T-helper 17 cell (primary cell): Measurements from ENCODE around the gene PREX1. TPM values are rescaled to one million over a fixed set of nuclear protein-coding genes. Genes with fewer than 3 reads are reported as not detected.
"Not testable (repeated sequence)": the region's sequence is repeated elsewhere in the genome, so short reads cannot be mapped to it uniquely, and the experiment has no call there.

Source experiments
- ATAC-seq: fragments of 150-1000 bp; cut with Tn5 transposase; 2 replicates; pipeline ENCODE4 v1.10.0; 2021; ENCODE audit warnings: mild to moderate bottlenecking, moderate library complexity
- DNase-seq, 3 donors: peaks; one replicate each; pipeline versions ENCODE4 v3.0.0 to v3.0.0-alpha.2; 2020 to 2021
- H3K9me3 ChIP-seq: one replicate; pipeline ENCODE4 v1.7.0; 2013; ENCODE audit warnings: low read length, mild to moderate bottlenecking; ENCODE audit not compliant: control insufficient read depth, poor library complexity, severe bottlenecking
- H3K27ac Mint-ChIP-seq: one replicate; pipeline ENCODE4 v1.8.0; 2022; ENCODE audit warnings: mild to moderate bottlenecking, moderate library complexity, mixed read lengths
- H3K27me3 Mint-ChIP-seq: one replicate; pipeline ENCODE4 v1.8.0; 2022; ENCODE audit warnings: mixed read lengths
- H3K36me3 Mint-ChIP-seq: one replicate; pipeline ENCODE4 v1.8.0; 2022; ENCODE audit warnings: low read depth, mixed read lengths
- H3K4me1 Mint-ChIP-seq: one replicate; pipeline ENCODE4 v1.8.0; 2022; ENCODE audit warnings: mild to moderate bottlenecking, mixed read lengths
- H3K4me3 Mint-ChIP-seq: one replicate; pipeline ENCODE4 v1.8.0; 2022; ENCODE audit warnings: mild to moderate bottlenecking, moderate library complexity, mixed read lengths
- total RNA-seq, 4 donors: library from RNA in 2 of 4; stranded (reverse) in 2 of 4; gene quantifications; one replicate each; pipeline ENCODE4 v1.2.3 and lab custom pipeline; 2022 to 2026

Gene PREX1
- total RNA-seq, 2 donors from 2014 or later: 188 to 200 TPM

DNA sequence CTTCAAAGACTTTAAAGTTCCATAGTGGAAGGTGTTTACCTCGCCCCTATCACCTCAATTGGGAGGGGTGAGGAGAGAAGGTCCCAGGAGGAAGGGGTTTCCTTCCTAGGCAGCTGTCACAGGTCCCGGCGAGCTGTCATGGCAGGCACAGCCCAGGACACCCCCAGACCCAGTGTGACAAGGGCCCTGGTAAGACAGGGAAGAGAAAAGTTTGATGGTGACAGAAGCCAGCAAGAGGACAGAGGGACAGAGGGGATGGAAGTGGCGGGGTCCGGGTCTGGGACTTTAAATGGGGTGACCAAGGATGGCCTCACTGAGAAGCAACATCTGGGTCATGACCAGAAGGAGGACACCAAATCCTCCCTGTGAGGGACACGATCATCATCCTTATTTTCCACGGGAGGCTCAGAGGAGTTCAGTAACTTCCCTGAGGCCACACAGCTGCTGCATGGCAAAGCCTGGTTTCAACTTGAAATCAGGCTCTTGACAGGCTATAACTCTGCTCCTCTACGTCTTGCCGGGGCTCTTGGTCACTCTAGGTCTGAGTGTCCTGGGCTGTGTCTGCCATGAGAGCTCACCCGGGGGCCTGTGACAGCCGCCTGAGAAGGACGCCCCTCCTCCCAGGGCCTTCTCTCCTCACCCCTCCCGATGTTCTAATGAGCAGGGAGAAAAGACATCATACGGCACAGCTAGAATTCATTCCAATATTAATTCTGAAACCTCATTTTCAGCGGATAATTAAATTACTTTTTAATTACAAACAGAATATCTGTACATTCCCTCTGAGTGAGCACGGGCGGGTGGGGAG is 222.2 kb downstream of the PREX1 start:
- Mint-ChIP-seq H3K4me3 (no peak overlapping the region), H3K4me1 (peaks cover 16% of the 10 kb centered on the region), H3K36me3 (peaks cover 2% of the 10 kb centered on the region), H3K27me3 (peaks cover 23% of the 10 kb centered on the region), H3K27ac (no peak overlapping the region)
- no peak for ATAC-seq
- no peaks in the 10 kb centered on the region for H3K9me3 ChIP-seq
- no peak for DNase-seq

DNA sequence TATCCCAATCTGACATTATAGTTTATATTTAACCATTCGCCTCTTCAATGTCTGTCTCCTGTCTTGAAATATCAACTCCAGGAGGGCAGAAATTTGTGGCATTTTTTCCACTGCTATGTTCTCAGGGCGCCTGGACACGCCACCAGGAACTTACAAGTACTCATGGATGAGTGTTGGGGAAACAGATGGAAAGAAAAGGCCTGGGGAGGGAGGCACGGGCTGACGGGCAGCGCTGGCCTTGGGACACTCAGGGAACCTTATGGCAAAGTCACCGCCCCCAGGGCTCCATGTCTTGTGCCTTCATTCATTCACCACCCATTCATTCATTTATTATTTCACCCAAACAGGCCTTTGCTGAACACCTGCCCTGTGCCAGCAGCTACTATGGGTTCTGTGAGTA is 222.9 kb downstream of the PREX1 start:
- DNase-seq (no peak), ATAC-seq (no peak)
- Mint-ChIP-seq H3K4me3 (no peak overlapping the region), H3K27ac (no peak overlapping the region), H3K36me3 (peaks cover 2% of the 10 kb centered on the region), H3K27me3 (peaks cover 23% of the 10 kb centered on the region), H3K4me1 (peaks cover 12% of the 10 kb centered on the region)
- H3K9me3 ChIP-seq: no peaks in the 10 kb centered on the region

DNA sequence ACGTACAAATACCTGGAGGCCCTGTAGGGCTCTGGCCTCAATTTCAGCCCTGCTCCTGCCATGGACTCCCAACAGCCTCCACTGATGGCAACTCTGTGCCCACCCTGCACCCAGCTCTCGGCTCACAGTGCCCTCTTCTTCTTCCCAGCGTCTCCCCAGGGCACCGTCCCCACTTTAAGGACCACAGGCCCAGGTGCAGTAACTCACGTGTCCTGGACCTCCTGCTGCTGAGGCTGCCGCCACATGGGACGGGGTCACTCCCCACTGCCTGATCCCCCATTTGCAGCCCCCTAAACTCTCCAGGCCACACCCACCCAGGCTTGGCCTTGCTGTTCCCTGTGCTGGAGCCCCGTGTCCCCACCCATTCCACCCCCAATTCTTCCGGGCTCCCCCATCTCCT is 223.4 kb downstream of the PREX1 start:
- H3K4me3 Mint-ChIP-seq: no peak overlapping the region
- no peaks in the 10 kb centered on the region for H3K9me3 ChIP-seq
- no peak for DNase-seq
- peaks cover 8% of the 10 kb centered on the region for H3K4me1 Mint-ChIP-seq
- no peak overlapping the region for H3K27ac Mint-ChIP-seq
- peaks cover 26% of the 10 kb centered on the region for H3K27me3 Mint-ChIP-seq
- no peak for ATAC-seq
- peaks cover 2% of the 10 kb centered on the region for H3K36me3 Mint-ChIP-seq

DNA sequence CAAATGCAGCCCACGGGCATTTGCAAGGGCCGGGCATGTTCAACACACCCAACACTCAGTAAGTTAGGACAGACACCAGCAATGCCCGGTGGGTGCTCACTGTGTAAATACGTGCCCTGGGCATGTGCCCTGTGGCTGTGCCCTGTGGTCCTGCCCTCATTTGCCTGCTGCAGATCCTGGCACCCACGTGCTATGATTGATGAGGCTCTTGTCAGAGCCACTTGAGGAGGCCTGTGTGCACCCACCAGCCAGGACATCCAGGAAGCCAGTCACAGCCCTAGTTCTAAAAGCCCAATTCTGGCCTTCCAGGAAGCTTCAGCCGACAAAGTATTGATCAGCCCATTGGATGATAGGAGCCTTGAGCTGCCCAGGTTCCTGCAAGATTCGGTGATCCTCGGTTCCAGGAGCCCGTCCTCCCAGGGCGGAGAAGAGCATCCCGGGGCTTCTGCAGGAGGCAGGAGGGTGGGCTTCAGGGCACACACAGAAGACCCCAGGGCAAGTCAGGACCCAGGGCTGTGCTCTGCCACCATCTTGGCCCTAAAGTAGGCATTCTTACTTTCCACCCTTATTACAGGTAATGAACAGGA is 223.9 kb downstream of the PREX1 start:
- H3K4me3 Mint-ChIP-seq: no peak overlapping the region
- H3K36me3 Mint-ChIP-seq: peaks cover 2% of the 10 kb centered on the region
- DNase-seq: no peak
- ATAC-seq: no peak
- no peaks in the 10 kb centered on the region for H3K9me3 ChIP-seq
- no peak overlapping the region for H3K27ac Mint-ChIP-seq
- peaks cover 31% of the 10 kb centered on the region for H3K27me3 Mint-ChIP-seq
- H3K4me1 Mint-ChIP-seq: peaks cover 4% of the 10 kb centered on the region

DNA sequence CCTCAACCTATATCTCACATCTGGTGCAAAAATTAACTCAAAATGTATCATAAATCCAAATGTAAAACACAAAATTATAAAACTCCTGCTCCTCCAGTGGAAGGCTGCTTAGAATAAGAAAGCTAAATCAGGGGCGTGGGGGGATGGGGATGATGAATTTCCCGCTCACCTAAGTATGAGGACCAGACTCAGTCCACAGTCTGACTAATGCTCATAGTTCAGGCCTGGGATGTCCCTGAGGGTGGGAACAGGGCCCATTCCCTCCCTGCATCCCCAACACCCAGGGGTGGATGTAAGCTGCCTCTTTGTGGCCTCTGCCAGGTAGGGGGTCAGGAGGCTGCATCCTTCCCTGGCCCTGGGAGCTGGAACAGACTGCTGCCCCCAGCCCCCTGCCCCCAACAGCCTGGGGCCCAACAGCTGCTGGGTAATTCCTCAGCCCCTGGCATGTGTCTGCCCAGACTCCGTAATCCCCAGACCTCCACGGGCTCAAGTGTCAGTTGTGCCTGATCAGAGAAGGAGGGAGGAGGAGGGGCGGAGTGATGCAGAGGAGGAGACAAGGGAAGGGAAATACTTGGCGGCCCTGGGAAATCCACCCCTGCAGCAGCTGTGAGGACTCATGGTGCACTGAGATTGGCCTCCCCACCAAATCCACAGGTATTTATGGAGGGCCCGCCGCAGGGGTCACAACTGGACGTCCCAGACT is 224.5 kb downstream of the PREX1 start:
- peaks cover 2% of the 10 kb centered on the region for H3K36me3 Mint-ChIP-seq
- H3K27ac Mint-ChIP-seq: no peak overlapping the region
- peaks cover 2% of the 10 kb centered on the region for H3K4me1 Mint-ChIP-seq
- DNase-seq (no peak), ATAC-seq (no peak)
- no peaks in the 10 kb centered on the region for H3K9me3 ChIP-seq
- peaks cover 33% of the 10 kb centered on the region for H3K27me3 Mint-ChIP-seq
- H3K4me3 Mint-ChIP-seq: no peak overlapping the region

DNA sequence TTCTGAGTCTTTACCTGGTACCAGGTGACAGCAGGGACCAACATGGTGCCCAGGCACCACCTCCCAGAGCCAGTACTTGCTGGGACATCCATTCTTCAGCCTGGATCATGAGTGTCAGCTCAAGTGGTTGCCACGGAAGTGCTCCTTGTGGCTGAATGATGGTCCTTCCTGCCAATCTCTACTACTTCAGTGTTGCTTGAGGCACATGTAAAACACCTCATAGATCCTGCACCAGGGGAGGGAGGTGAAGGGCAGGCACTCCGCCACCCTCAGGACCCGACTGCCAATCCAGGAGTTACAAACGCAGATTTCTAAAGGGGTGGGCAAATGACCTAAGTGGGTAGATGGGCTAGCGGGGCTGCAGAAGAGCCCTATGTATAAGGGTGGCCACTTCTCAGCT is 226.0 kb downstream of the PREX1 start:
- Mint-ChIP-seq H3K27me3 (peaks cover 42% of the 10 kb centered on the region), H3K36me3 (peaks cover 2% of the 10 kb centered on the region), H3K27ac (no peak overlapping the region), H3K4me1 (peaks cover 2% of the 10 kb centered on the region), H3K4me3 (no peak overlapping the region)
- ATAC-seq: no peak
- DNase-seq: no peak
- no peaks in the 10 kb centered on the region for H3K9me3 ChIP-seq

DNA sequence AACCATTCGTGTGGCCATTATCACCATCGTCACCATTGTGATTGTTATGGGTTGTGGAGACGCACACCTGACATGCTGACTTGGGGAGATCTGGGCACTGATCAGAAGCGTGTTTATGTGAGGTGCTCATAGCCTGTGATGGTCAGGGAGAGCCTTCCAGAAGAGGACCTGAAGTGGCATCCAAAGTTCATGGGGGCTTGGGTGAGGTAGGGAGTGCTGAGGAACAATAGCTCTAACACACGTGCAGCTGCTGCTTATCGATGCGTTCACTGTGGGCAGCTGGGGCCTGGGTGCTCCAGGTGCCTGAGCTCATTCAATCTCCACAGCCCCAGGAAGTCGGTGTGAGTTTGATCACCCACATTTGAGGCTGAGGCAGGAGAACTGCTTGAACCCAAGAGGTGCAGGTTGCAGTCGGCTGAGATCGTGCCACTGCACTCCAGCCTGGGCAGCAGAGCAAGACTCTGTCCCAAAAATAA is 227.3 kb downstream of the PREX1 start:
- Mint-ChIP-seq H3K27ac (no peak overlapping the region), H3K4me3 (no peak overlapping the region), H3K4me1 (peaks cover 2% of the 10 kb centered on the region), H3K36me3 (peaks cover 2% of the 10 kb centered on the region), H3K27me3 (peaks cover 49% of the 10 kb centered on the region)
- ATAC-seq (no peak), DNase-seq (no peak)
- no peaks in the 10 kb centered on the region for H3K9me3 ChIP-seq

DNA sequence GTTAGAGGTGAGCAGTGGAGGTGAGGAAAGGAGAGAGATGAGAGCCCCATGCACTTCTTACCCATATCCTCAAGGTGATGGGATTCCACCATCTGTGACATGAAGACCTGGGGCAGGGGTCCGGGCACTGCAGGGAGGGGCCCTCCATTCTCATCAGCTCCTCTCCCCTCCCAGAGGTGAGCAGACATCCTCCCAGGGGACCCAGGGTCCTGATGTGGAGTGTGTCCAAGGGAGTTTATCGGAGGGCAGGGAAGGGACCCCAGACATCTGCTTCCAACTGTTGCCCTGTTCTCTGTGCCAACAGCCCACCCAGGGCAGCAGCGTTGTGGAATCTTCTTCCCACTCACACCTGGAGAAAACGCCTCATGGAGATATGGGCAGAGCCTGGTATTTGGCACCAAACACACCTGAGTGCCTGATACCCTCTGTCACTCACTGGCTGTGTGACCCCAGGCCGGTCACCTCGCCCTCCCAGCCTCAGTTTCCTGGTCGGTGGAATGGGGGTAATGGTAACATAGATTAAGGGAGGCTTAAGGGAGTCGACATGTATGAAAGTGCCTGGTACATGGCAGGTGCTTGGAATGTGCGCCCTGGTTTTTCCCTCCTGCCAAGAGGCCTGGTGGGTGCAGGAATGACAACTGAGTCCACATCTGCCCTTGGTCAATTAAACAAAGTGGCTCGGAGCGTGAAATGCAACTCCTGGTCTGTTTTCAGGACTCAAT is 227.9 kb downstream of the PREX1 start:
- H3K4me1 Mint-ChIP-seq: peaks cover 2% of the 10 kb centered on the region
- DNase-seq (no peak), ATAC-seq (no peak)
- no peaks in the 10 kb centered on the region for H3K9me3 ChIP-seq
- H3K27ac Mint-ChIP-seq: no peak overlapping the region
- peaks cover 2% of the 10 kb centered on the region for H3K36me3 Mint-ChIP-seq
- H3K27me3 Mint-ChIP-seq: peaks cover 49% of the 10 kb centered on the region
- H3K4me3 Mint-ChIP-seq: no peak overlapping the region

DNA sequence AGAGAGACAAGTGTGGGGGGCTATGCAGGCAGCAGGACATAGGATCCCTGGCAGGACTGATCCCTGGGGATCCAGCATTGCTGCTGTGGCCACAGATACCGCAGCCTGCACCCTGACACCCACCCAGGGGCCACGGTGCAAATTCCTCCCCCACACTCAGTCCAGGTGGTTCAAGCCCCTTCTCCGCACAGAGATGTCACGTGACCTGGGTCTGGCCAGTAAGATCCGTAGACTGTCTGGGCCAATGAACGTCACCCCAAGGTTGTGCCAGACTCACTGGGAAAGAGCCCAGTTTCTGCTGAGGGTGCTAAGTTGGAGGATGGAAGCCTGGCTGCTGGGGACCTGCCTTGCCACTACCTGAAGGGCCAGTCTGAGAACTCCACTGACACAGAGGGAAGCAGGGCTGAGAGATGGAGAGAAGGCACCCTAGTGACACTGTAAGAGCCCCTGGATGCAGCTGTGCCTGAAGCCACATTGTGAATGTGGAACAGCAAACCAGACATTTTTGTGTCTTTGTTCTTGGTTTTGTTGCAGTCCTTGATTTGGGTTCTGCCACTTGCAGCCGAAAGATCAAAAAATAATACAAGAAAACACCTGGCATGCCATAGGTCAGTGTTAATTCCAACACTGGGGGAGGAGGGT is 228.6 kb downstream of the PREX1 start:
- H3K9me3 ChIP-seq: no peaks in the 10 kb centered on the region
- Mint-ChIP-seq H3K27me3 (peaks cover 43% of the 10 kb centered on the region), H3K4me1 (peaks cover 2% of the 10 kb centered on the region), H3K36me3 (peaks cover 2% of the 10 kb centered on the region), H3K27ac (no peak overlapping the region), H3K4me3 (no peak overlapping the region)
- ATAC-seq (no peak), DNase-seq (no peak)

DNA sequence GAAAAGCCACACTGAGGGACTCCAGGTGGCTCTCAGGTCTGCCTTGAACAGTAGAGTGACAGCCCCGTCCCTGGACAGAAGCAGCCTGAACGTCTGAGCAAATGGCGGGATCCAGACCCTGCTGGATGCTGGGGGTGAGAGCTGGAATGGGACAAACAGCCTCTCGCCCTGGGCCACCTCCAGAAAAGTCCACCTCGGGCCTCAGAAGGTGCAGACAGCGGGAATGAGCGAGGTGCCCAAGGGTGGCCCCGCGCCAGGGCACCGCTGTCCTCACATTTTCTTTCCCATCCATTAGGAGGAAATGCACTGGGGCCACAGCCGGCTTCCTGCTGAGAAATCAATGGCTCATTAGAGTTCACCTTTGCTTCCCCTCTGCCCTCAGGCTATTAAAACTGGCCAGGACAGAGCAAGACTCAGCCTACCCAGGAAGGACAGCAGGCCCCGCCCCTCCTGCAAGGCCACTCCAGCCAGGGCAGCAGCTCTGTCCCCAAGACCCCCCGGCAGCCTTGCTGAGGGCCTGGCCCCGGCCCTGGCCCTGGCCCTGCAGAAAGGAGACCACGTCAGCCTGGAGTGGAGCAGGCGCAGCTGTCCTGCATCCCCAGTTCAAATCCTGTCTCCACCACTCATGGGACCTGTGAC is 229.4 kb downstream of the PREX1 start:
- peaks cover 43% of the 10 kb centered on the region for H3K27me3 Mint-ChIP-seq
- not testable (repeated sequence) for H3K27ac Mint-ChIP-seq, H3K36me3 Mint-ChIP-seq, H3K9me3 ChIP-seq, DNase-seq, H3K4me3 Mint-ChIP-seq, ATAC-seq, H3K4me1 Mint-ChIP-seq

DNA sequence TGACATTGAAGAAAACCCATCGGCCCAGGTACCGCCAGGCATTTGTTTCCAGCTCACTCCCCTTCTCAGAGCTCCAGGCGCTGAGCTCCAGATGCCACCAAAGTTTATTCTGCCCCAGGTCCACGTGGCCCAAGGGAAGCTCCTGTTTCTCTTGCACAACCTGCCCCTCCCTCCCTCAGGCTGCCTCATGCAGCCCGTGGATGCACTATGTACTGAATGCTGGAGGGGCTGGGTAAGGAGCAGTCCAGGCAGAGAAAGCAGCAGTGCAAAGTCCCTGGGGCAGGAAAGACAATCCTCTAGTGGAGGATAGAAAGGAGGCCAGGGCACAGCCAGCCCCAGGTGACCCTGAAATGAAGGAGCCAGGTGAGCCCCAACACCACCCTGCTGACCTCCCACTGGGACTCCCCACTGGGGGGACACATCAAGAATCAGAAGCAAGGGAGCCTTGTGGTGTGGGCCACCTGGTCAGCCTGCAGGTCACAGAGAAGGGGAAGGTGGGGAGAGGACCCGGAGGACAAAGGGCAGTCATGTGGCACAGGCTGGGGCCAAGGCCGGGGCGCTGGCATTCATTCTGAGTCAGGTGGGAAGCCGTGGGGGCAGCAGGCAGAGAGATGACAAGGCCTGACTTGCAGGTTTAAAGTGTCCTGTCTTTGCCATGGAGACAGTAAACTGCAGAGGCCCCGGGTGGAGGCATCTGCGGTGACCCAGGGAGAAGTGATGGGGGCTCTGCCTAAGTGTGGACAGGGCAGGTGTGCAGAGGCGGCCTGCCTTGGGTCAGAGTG is 230.1 kb downstream of the PREX1 start:
- Mint-ChIP-seq H3K4me1 (peaks cover 1% of the 10 kb centered on the region), H3K4me3 (no peak overlapping the region), H3K36me3 (peaks cover 1% of the 10 kb centered on the region), H3K27me3 (peaks cover 43% of the 10 kb centered on the region), H3K27ac (no peak overlapping the region)
- DNase-seq (no peak), ATAC-seq (no peak)
- H3K9me3 ChIP-seq: no peaks in the 10 kb centered on the region
